Activated CD8-positive, alpha-beta memory T cell treated with anti-CD3 and anti-CD28 coated beads for 4 hours (primary cell): Measurements from ENCODE around the gene TPCN2.
"Not testable (repeated sequence)": the region's sequence is repeated elsewhere in the genome, so short reads cannot be mapped to it uniquely, and the experiment has no call there.

Source experiments
- DNase-seq, 2 donors: peaks; one replicate each; pipeline ENCODE4 v3.0.0-alpha.2; 2020; ENCODE audit warnings: low read depth in 2 of 2

Gene TPCN2

GRCh38 chr11:69149338-69150045 lies 100.8 kb downstream of the TPCN2 start:
- DNase-seq: not testable (repeated sequence)

GRCh38 chr11:69150175-69150574 lies 101.4 kb downstream of the TPCN2 start:
- DNase-seq: no peak

GRCh38 chr11:69151836-69152235 lies 103.1 kb downstream of the TPCN2 start:
- DNase-seq: no peak

- DNase-seq: no peak
Observed at GRCh38 chr11:69152733-69153421, 104.1 kb downstream of the TPCN2 start.

- no peak for DNase-seq
Observed at GRCh38 chr11:69153661-69154060, 104.9 kb downstream of the TPCN2 start.

- DNase-seq: no peak
Observed at GRCh38 chr11:69154211-69154913, 105.6 kb downstream of the TPCN2 start.

GRCh38 chr11:69154938-69155301 lies 106.2 kb downstream of the TPCN2 start:
- no peak for DNase-seq

GRCh38 chr11:69155302-69156234 lies 106.8 kb downstream of the TPCN2 start, which contains the start of gene SMIM38:
Gene SMIM38, plus strand, starts transcription at chr11:69155935. Its CDS starts 1,912 bp downstream, at chr11:69157847.
- DNase-seq: no peak

- no peak for DNase-seq
Observed at GRCh38 chr11:69156235-69156639, 107.5 kb downstream of the TPCN2 start.

- DNase-seq: no peak
Observed at GRCh38 chr11:69156673-69157155, 108.0 kb downstream of the TPCN2 start.

GRCh38 chr11:69157156-69157821 lies 108.6 kb downstream of the TPCN2 start:
- no peak for DNase-seq

- no peak for DNase-seq
Observed at GRCh38 chr11:69157822-69158231, 109.1 kb downstream of the TPCN2 start.

- DNase-seq: no peak
Observed at GRCh38 chr11:69158301-69159149, 109.8 kb downstream of the TPCN2 start.

- DNase-seq: no peak
Observed at GRCh38 chr11:69159150-69159852, 110.6 kb downstream of the TPCN2 start.

- no peak for DNase-seq
Observed at GRCh38 chr11:69160296-69161116, 111.8 kb downstream of the TPCN2 start.

GRCh38 chr11:69161117-69161407 lies 112.3 kb downstream of the TPCN2 start:
- no peak for DNase-seq

- DNase-seq: no peak
Observed at GRCh38 chr11:69162505-69162904, 113.8 kb downstream of the TPCN2 start.

GRCh38 chr11:69163842-69164241 lies 115.1 kb downstream of the TPCN2 start:
- DNase-seq: no peak

GRCh38 chr11:69164824-69165223 lies 116.1 kb downstream of the TPCN2 start:
- no peak for DNase-seq
